ENCODE measurements around the gene LRBA. TPM values are rescaled to one million over a fixed set of nuclear protein-coding genes. Genes with fewer than 3 reads are reported as not detected.

The LRBA gene
- total and polyA plus RNA-seq, 2 donors (not counting 3 experiments of a cell fraction or from before 2014, with no cell fraction given) = 18.0 to 35.1 TPM

DNA sequence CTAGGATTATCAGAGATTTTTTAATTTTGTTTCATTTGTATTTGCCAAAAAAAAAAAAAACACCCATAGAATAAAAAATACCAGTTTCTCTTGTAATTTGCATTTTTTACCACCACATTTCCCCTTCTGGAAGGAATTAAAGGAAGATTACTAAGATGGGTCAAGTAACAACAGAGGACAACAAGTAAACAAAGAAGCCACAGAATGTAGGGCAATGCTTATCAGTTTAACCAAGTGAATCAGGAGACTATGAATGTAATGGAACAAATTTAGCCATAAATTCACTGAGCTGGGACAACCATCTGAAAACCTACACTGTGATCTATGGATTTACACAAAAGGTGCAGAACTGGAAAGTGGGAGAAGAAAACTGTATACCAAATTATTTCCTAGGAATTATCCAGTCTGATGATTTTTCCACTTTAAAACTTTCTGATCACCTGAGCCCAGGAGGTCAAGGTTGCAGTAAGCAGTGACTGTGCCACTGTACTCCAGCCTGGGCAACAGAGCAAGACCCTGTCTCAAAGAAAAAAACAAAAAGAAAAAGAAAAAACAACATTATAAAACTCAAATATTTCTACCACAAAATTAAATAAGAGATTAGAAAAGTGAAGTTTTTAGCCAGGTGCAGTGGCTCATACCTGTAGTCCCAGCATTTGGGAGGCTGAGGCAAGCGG is 32.4 kb downstream of the LRBA start:
- Histone ChIP-seq H3K36me3 (ENCODE audit: control insufficient read depth in 2 of 2, extremely low read depth in 1 of 2, insufficient read depth in 2 of 2, low read length in 2 of 2) (no peaks in the 10 kb centered on the region), H3K9me1 (replicated peaks; ENCODE audit: control insufficient read depth, extremely low read depth, insufficient read depth, low read length) (no peaks in the 10 kb centered on the region), H3K4me3 (replicated peaks in 1 of 3; ENCODE audit: insufficient read depth in 1 of 3, low read depth in 1 of 3, low read length in 3 of 3) (no peak overlapping the region), H4K20me1 (replicated peaks; ENCODE audit: control insufficient read depth, extremely low read depth, insufficient read depth, low read length) (no peaks in the 10 kb centered on the region), H3K79me2 (ENCODE audit: control insufficient read depth, insufficient read depth, low read length) (peaks cover 15% of the 10 kb centered on the region), H3K27ac (ENCODE audit: insufficient read depth, low read depth, low read length) (no peak overlapping the region), H3K9me3 (replicated peaks; ENCODE audit: control insufficient read depth, insufficient read depth, low read length) (no peaks in the 10 kb centered on the region), H3K9ac (replicated peaks; ENCODE audit: extremely low read depth, insufficient read depth, low read length) (no peak overlapping the region), H2AFZ (ENCODE audit: low read depth, low read length) (no peak overlapping the region), H3K4me2 (ENCODE audit: insufficient read depth, low read length) (no peak overlapping the region), H3K27me3 (ENCODE audit: control insufficient read depth in 2 of 2, insufficient read depth in 2 of 2, low read length in 2 of 2) (no peaks in the 10 kb centered on the region), H3K4me1 (ENCODE audit: control insufficient read depth, extremely low read depth, insufficient read depth, low read length) (no peaks in the 10 kb centered on the region)
- ChIA-PET CTCF (no interaction called here), POLR2A (no interaction called here)
- FAIRE-seq (no peak), DNase-seq (ENCODE audit: low read depth, low spot score) (no peak)
- no peak for TF ChIP-seq GATA2 (IDR thresholded peaks at IDR 0.05; ENCODE audit: insufficient read depth, insufficient read length, low read depth, low read length)
- dilution Hi-C loops (cut with MboI; ENCODE audit: extremely low pct_ligation_motif_present, low sequenced_read_pairs) (no loop called here), intact Hi-C loops (cut with micrococcal nuclease) (no loop called here)
- no TSS peak for BruUV-seq (replicated peaks)

DNA sequence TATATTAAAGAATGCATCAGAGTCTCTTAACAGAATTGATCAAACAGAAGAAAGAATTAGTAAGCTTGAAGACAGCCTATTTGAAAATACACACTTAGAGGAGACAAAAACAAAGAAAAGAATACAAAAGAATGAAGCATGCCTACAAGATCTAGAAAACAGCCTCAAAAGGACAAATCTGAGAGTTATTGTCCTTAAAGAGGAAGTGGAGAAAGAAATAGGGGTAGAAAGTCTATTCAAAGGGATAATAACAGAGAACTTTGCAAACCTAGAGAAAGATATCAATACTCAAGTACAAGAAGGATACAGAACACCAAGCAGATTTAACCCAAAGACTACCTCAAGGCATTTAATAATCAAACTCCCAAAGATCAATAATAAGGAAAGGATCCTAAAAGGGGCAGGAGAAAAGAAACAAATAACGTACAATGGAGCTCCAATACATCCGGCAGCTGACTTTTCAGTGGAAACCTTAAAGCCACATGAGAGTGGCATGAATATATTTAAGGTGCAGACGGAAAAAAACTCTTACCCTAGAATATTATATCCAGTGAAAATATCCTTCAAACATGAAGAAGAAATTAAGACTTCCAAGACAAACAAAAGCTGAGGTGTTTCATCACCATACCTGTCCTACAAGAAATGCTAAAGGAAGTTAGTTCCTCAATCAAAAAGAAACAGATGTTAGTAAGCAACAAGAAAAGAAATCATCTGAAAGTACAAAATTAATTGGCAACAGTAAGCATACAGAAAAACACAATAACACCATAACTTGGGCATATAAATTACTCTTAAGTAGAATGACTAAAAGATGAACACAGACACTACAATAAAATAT is 36.1 kb downstream of the LRBA start:
- ChIA-PET CTCF (interaction anchor here (3.0 kb wide), 1 partner anchor 18 kb away, joined by 10 read pairs; no protein-coding TSS in a partner anchor), POLR2A (no interaction called here)
- no peaks in the 10 kb centered on the region for H3K9me3 ChIP-seq (replicated peaks; ENCODE audit: control insufficient read depth, insufficient read depth, low read length)
- no TSS peak for BruUV-seq (replicated peaks)
- dilution Hi-C loops (cut with MboI; ENCODE audit: extremely low pct_ligation_motif_present, low sequenced_read_pairs) = no loop called here
- no peaks in the 10 kb centered on the region for H3K36me3 ChIP-seq (ENCODE audit: control insufficient read depth in 2 of 2, extremely low read depth in 1 of 2, insufficient read depth in 2 of 2, low read length in 2 of 2)
- FAIRE-seq = no peak
- no peak overlapping the region for H3K9ac ChIP-seq (replicated peaks; ENCODE audit: extremely low read depth, insufficient read depth, low read length)
- no peaks in the 10 kb centered on the region for H4K20me1 ChIP-seq (replicated peaks; ENCODE audit: control insufficient read depth, extremely low read depth, insufficient read depth, low read length)
- no peak for DNase-seq (ENCODE audit: low read depth, low spot score)
- no peak overlapping the region for H3K4me2 ChIP-seq (ENCODE audit: insufficient read depth, low read length)
- H2AFZ ChIP-seq (ENCODE audit: low read depth, low read length) = no peak overlapping the region
- intact Hi-C loops (cut with micrococcal nuclease) = no loop called here
- no peak for TF ChIP-seq FOS (IDR thresholded peaks at IDR 0.05; ENCODE audit: borderline replicate concordance, insufficient read depth, low read length)
- no peak for TF ChIP-seq EZH2 (IDR thresholded peaks at IDR 0.05; ENCODE audit: borderline replicate concordance, low read depth, low read length, severe bottlenecking)
- no peak for TF ChIP-seq POLR2A (IDR thresholded peaks at IDR 0.05; ENCODE audit: low read depth, low read length)
- TF ChIP-seq POLR2AphosphoS5 (IDR thresholded peaks at IDR 0.05; ENCODE audit: insufficient read depth, low read depth, low read length) = no peak
- TF ChIP-seq GATA2 (IDR thresholded peaks at IDR 0.05; ENCODE audit: insufficient read depth, insufficient read length, low read depth, low read length) = no peak
- no peak for TF ChIP-seq MYC (IDR thresholded peaks at IDR 0.05; ENCODE audit: low read depth, low read length)
- TF ChIP-seq, protein P1, sequence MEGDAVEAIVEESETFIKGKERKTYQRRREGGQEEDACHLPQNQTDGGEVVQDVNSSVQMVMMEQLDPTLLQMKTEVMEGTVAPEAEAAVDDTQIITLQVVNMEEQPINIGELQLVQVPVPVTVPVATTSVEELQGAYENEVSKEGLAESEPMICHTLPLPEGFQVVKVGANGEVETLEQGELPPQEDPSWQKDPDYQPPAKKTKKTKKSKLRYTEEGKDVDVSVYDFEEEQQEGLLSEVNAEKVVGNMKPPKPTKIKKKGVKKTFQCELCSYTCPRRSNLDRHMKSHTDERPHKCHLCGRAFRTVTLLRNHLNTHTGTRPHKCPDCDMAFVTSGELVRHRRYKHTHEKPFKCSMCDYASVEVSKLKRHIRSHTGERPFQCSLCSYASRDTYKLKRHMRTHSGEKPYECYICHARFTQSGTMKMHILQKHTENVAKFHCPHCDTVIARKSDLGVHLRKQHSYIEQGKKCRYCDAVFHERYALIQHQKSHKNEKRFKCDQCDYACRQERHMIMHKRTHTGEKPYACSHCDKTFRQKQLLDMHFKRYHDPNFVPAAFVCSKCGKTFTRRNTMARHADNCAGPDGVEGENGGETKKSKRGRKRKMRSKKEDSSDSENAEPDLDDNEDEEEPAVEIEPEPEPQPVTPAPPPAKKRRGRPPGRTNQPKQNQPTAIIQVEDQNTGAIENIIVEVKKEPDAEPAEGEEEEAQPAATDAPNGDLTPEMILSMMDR (IDR thresholded peaks at IDR 0.05; ENCODE audit: extremely low read depth in 1 of 2, insufficient read depth in 1 of 2, low read depth in 1 of 2, low read length in 2 of 2) = no peak
- TF ChIP-seq, protein P2, sequence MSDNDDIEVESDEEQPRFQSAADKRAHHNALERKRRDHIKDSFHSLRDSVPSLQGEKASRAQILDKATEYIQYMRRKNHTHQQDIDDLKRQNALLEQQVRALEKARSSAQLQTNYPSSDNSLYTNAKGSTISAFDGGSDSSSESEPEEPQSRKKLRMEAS (IDR thresholded peaks at IDR 0.05; ENCODE audit: insufficient read depth, insufficient read length) = no peak
- TF ChIP-seq JUN (IDR thresholded peaks at IDR 0.05; ENCODE audit: borderline replicate concordance, insufficient read depth, insufficient read length, low read depth) = no peak
- H3K9me1 ChIP-seq (replicated peaks; ENCODE audit: control insufficient read depth, extremely low read depth, insufficient read depth, low read length) = no peaks in the 10 kb centered on the region
- peaks cover 9% of the 10 kb centered on the region for H3K79me2 ChIP-seq (ENCODE audit: control insufficient read depth, insufficient read depth, low read length)
- H3K27me3 ChIP-seq (ENCODE audit: control insufficient read depth in 2 of 2, insufficient read depth in 2 of 2, low read length in 2 of 2) = no peaks in the 10 kb centered on the region
- no peak overlapping the region for H3K27ac ChIP-seq (ENCODE audit: insufficient read depth, low read depth, low read length)
- no peaks in the 10 kb centered on the region for H3K4me1 ChIP-seq (ENCODE audit: control insufficient read depth, extremely low read depth, insufficient read depth, low read length)
- H3K4me3 ChIP-seq (replicated peaks in 1 of 3; ENCODE audit: insufficient read depth in 1 of 3, low read depth in 1 of 3, low read length in 3 of 3) = no peak overlapping the region
